Measurements from ENCODE around the gene ARR3.
A peak's percentile ranks its signal among the peaks of the same experiment; 100 is the strongest.

ARR3 gene

GRCh38 chrX:70268034-70268433 lies at the start of gene ARR3:
Gene ARR3 (plus strand): TSS chrX:70268334. CDS start chrX:70269386, 1,052 bp downstream.
- Mint-ChIP-seq H3K4me3 (no peak within 1 kb of the TSS), H3K27me3 (ENCODE audit: low read depth) (no peaks in the 10 kb centered on the region), H3K27ac (peak within 1 kb of the TSS in 1 of 3 experiments; percentile 18), H3K4me1 (no peaks in the 10 kb centered on the region), H3K36me3 (ENCODE audit: low read depth) (no peaks in the 10 kb centered on the region), H3K9me3 (peaks cover 3% of the 10 kb centered on the region)
- TF ChIP-seq CTCF (IDR thresholded peaks at IDR 0.05; ENCODE audit: unreplicated experiment in 3 of 3): no peak

GRCh38 chrX:70219938-70220764 lies 48.0 kb upstream of the ARR3 start:
- Mint-ChIP-seq H3K4me1 (no peaks in the 10 kb centered on the region), H3K27ac (no peak overlapping the region), H3K9me3 (peaks cover 3% of the 10 kb centered on the region), H3K36me3 (ENCODE audit: low read depth) (no peaks in the 10 kb centered on the region), H3K4me3 (no peak overlapping the region), H3K27me3 (ENCODE audit: low read depth) (no peaks in the 10 kb centered on the region)
- TF ChIP-seq CTCF (IDR thresholded peaks at IDR 0.05; ENCODE audit: unreplicated experiment in 3 of 3): no peak

- H3K4me3 Mint-ChIP-seq: no peak overlapping the region
- no peaks in the 10 kb centered on the region for H3K36me3 Mint-ChIP-seq (ENCODE audit: low read depth)
- no peak for TF ChIP-seq CTCF (IDR thresholded peaks at IDR 0.05; ENCODE audit: unreplicated experiment in 3 of 3)
- H3K27me3 Mint-ChIP-seq (ENCODE audit: low read depth): no peaks in the 10 kb centered on the region
- H3K4me1 Mint-ChIP-seq: no peaks in the 10 kb centered on the region
- H3K9me3 Mint-ChIP-seq: peaks cover 10% of the 10 kb centered on the region
- no peak overlapping the region for H3K27ac Mint-ChIP-seq
These were observed 42.1 kb upstream of the ARR3 start for GRCh38 chrX:70226048-70226447.

- Mint-ChIP-seq H3K27ac (no peak overlapping the region), H3K4me3 (no peak overlapping the region), H3K36me3 (ENCODE audit: low read depth) (no peaks in the 10 kb centered on the region), H3K4me1 (no peaks in the 10 kb centered on the region), H3K27me3 (ENCODE audit: low read depth) (no peaks in the 10 kb centered on the region), H3K9me3 (peaks cover 10% of the 10 kb centered on the region)
- TF ChIP-seq CTCF (IDR thresholded peaks at IDR 0.05; ENCODE audit: unreplicated experiment in 3 of 3): no peak
These were observed 41.4 kb upstream of the ARR3 start for GRCh38 chrX:70226687-70227086.

- no peak for TF ChIP-seq CTCF (IDR thresholded peaks at IDR 0.05; ENCODE audit: unreplicated experiment in 3 of 3)
- Mint-ChIP-seq H3K27me3 (ENCODE audit: low read depth) (no peaks in the 10 kb centered on the region), H3K4me1 (no peaks in the 10 kb centered on the region), H3K27ac (no peak overlapping the region), H3K4me3 (no peak overlapping the region), H3K9me3 (peaks cover 6% of the 10 kb centered on the region), H3K36me3 (ENCODE audit: low read depth) (no peaks in the 10 kb centered on the region)
These were observed 36.5 kb upstream of the ARR3 start for GRCh38 chrX:70231666-70232065.

- H3K27me3 Mint-ChIP-seq (ENCODE audit: low read depth): no peaks in the 10 kb centered on the region
- TF ChIP-seq CTCF (IDR thresholded peaks at IDR 0.05; ENCODE audit: unreplicated experiment in 3 of 3): no peak
- no peaks in the 10 kb centered on the region for H3K9me3 Mint-ChIP-seq
- H3K36me3 Mint-ChIP-seq (ENCODE audit: low read depth): no peaks in the 10 kb centered on the region
- H3K27ac Mint-ChIP-seq: no peak within 1 kb of the TSS
- H3K4me1 Mint-ChIP-seq: no peaks in the 10 kb centered on the region
- H3K4me3 Mint-ChIP-seq: no peak within 1 kb of the TSS
These were observed 33.8 kb upstream of the ARR3 start, which contains the start of gene AWAT1 for GRCh38 chrX:70234355-70234754. Gene AWAT1 (plus strand): TSS chrX:70234655. CDS start chrX:70234696, 41 bp downstream.
